ENCODE results near the gene GPR50. TPM values are rescaled to one million over a fixed set of nuclear protein-coding genes. Genes with fewer than 3 reads are reported as not detected.
A peak's percentile ranks its signal among the peaks of the same experiment; 100 is the strongest.

GPR50 gene
- total RNA-seq, 5 donors from 2014 or later (not counting 1 experiment from before 2014, with no cell fraction given): not detected

DNA sequence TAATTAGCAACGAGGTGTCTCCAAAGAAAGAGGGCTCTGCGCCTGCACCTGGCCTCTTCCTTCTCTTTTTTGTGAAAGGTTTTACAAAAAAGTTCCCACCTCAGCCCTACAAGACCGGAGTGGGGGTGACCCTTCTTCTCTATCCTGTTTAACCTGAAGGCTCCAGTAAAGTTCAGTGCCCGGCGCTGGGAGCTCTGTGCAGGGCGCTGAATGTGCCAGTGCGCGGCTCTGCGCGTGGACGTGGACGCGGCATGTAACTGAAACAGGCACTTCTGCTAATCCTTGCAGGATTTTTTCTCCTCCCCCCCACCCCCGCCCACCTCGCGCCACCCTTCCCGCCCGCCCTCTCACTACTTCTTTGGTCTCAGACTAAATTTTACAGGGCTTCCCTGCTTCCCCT, 2.4 kb downstream of the GPR50 start:
- H3K27me3 Mint-ChIP-seq: peaks cover 58 to 63% of the 10 kb centered on the region in 2 donors
- peak overlapping the region in 1 of 3 donors; percentile 40 for H3K4me3 Mint-ChIP-seq
- H3K9me3 Mint-ChIP-seq: no peaks in the 10 kb centered on the region
- no peak for ATAC-seq (replicated peaks in 1 of 4)
- peaks cover 0 to 3% of the 10 kb centered on the region in 2 experiments for H3K4me1 ChIP-seq (ENCODE audit: control insufficient read depth in 1 of 2, extremely low read depth in 1 of 2, insufficient read depth in 2 of 2, low read length in 2 of 2)
- DNase-seq: no peak
- H3K4me3 ChIP-seq (ENCODE audit: control insufficient read depth in 1 of 2, extremely low read depth in 1 of 2, low read length in 1 of 2): no peak overlapping the region
- H3K36me3 ChIP-seq (ENCODE audit: control insufficient read depth in 2 of 2, extremely low read depth in 1 of 2, insufficient read depth in 1 of 2, low read length in 1 of 2): no peaks in the 10 kb centered on the region
- peaks cover 3 to 61% of the 10 kb centered on the region in 2 experiments for H3K27me3 ChIP-seq (replicated peaks in 1 of 2; ENCODE audit: control insufficient read depth in 2 of 2, extremely low read depth in 1 of 2, insufficient read depth in 2 of 2, low read length in 1 of 2)
- POLR2A ChIA-PET: no interaction called here
- WGBS (ENCODE audit: insufficient coverage): no CpG with 5 or more reads among the region's 18 CpGs
- H3K27ac ChIP-seq (ENCODE audit: low read length): no peak overlapping the region
- no peaks in the 10 kb centered on the region for H3K9me3 ChIP-seq
- no peak overlapping the region for H3K27ac Mint-ChIP-seq
- CTCF ChIA-PET: no interaction called here
- H3K36me3 Mint-ChIP-seq: no peaks in the 10 kb centered on the region
- H3K4me1 Mint-ChIP-seq: peaks cover 9 to 16% (median 15%) of the 10 kb centered on the region in 3 donors

GRCh38 chrX:151180400-151180799, 4.0 kb downstream of the GPR50 start:
- Mint-ChIP-seq H3K4me1 (peaks cover 11 to 18% (median 15%) of the 10 kb centered on the region in 3 donors), H3K27ac (peak overlapping the region in 1 of 2 donors; percentile 27), H3K9me3 (no peaks in the 10 kb centered on the region), H3K27me3 (peaks cover 59% of the 10 kb centered on the region in 2 donors), H3K36me3 (no peaks in the 10 kb centered on the region), H3K4me3 (no peak overlapping the region)
- ATAC-seq (replicated peaks in 1 of 4) (no peak), DNase-seq (no peak)
- no peak overlapping the region for H3K27ac ChIP-seq (ENCODE audit: low read length)
- no peak overlapping the region for H3K4me3 ChIP-seq (ENCODE audit: control insufficient read depth in 1 of 2, extremely low read depth in 1 of 2, low read length in 1 of 2)
- 94% methylated on average over 14 of the region's 18 CpGs for WGBS (ENCODE audit: insufficient coverage)
- H3K9me3 ChIP-seq: no peaks in the 10 kb centered on the region
- ChIA-PET POLR2A (no interaction called here), CTCF (no interaction called here)
- H3K4me1 ChIP-seq (ENCODE audit: control insufficient read depth in 1 of 2, extremely low read depth in 1 of 2, insufficient read depth in 2 of 2, low read length in 2 of 2): peaks cover 0 to 3% of the 10 kb centered on the region in 2 experiments
- no peaks in the 10 kb centered on the region for H3K36me3 ChIP-seq (ENCODE audit: control insufficient read depth in 2 of 2, extremely low read depth in 1 of 2, insufficient read depth in 1 of 2, low read length in 1 of 2)
- peaks cover 3 to 48% of the 10 kb centered on the region in 2 experiments for H3K27me3 ChIP-seq (replicated peaks in 1 of 2; ENCODE audit: control insufficient read depth in 2 of 2, extremely low read depth in 1 of 2, insufficient read depth in 2 of 2, low read length in 1 of 2)

GRCh38 chrX:151181088-151181487, 4.7 kb downstream of the GPR50 start:
- CTCF ChIA-PET: no interaction called here
- no peak overlapping the region for H3K27ac Mint-ChIP-seq
- WGBS (ENCODE audit: insufficient coverage): 40% methylated on average over 1 of the region's 7 CpGs
- no peak for ATAC-seq (replicated peaks in 1 of 4)
- H3K9me3 Mint-ChIP-seq: no peaks in the 10 kb centered on the region
- peaks cover 60 to 61% of the 10 kb centered on the region in 2 donors for H3K27me3 Mint-ChIP-seq
- H3K36me3 Mint-ChIP-seq: no peaks in the 10 kb centered on the region
- POLR2A ChIA-PET: no interaction called here
- no peak overlapping the region for H3K27ac ChIP-seq (ENCODE audit: low read length)
- H3K4me3 ChIP-seq (ENCODE audit: control insufficient read depth in 1 of 2, extremely low read depth in 1 of 2, low read length in 1 of 2): no peak overlapping the region
- peaks cover 3 to 42% of the 10 kb centered on the region in 2 experiments for H3K27me3 ChIP-seq (replicated peaks in 1 of 2; ENCODE audit: control insufficient read depth in 2 of 2, extremely low read depth in 1 of 2, insufficient read depth in 2 of 2, low read length in 1 of 2)
- DNase-seq: no peak
- H3K4me1 Mint-ChIP-seq: peaks cover 11 to 18% (median 15%) of the 10 kb centered on the region in 3 donors
- H3K36me3 ChIP-seq (ENCODE audit: control insufficient read depth in 2 of 2, extremely low read depth in 1 of 2, insufficient read depth in 1 of 2, low read length in 1 of 2): no peaks in the 10 kb centered on the region
- peaks cover 0 to 3% of the 10 kb centered on the region in 2 experiments for H3K4me1 ChIP-seq (ENCODE audit: control insufficient read depth in 1 of 2, extremely low read depth in 1 of 2, insufficient read depth in 2 of 2, low read length in 2 of 2)
- H3K4me3 Mint-ChIP-seq: no peak overlapping the region
- H3K9me3 ChIP-seq: no peaks in the 10 kb centered on the region

DNA sequence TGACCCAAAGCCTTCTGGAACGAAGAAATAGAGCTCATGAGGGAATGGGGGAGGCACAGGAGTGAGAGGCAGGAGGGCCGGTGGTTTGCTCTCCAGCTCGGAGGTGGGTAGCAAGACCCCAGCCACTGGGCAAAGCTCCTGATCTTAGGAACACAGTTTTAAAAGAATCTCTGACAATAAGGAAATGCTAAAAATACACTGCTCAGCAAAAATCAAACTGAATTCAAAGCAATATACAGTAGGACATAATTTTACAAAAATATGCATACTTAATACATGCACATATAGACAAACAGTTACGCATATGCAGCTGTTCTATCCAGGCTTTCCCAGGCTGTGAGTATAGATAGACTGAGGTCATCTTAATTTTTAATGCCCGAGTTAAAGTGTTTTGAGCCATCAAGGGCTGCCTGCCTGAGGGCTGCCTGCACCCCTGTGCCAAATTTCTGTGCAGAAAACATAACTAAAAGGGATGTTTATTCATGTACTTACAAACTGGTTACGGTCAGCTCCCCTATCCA, 6.9 kb downstream of the GPR50 start:
- no peak overlapping the region for H3K27ac Mint-ChIP-seq
- peaks cover 6 to 12% (median 12%) of the 10 kb centered on the region in 3 donors for H3K4me1 Mint-ChIP-seq
- POLR2A ChIA-PET: no interaction called here
- CTCF ChIA-PET: no interaction called here
- no peaks in the 10 kb centered on the region for H3K9me3 Mint-ChIP-seq
- no peak overlapping the region for H3K27ac ChIP-seq (ENCODE audit: low read length)
- peaks cover 56 to 58% of the 10 kb centered on the region in 2 donors for H3K27me3 Mint-ChIP-seq
- H3K4me1 ChIP-seq (ENCODE audit: control insufficient read depth in 1 of 2, extremely low read depth in 1 of 2, insufficient read depth in 2 of 2, low read length in 2 of 2): peaks cover 0 to under 1% of the 10 kb centered on the region in 2 experiments
- peaks cover 3 to 30% of the 10 kb centered on the region in 2 experiments for H3K27me3 ChIP-seq (replicated peaks in 1 of 2; ENCODE audit: control insufficient read depth in 2 of 2, extremely low read depth in 1 of 2, insufficient read depth in 2 of 2, low read length in 1 of 2)
- no peak overlapping the region for H3K4me3 ChIP-seq (ENCODE audit: control insufficient read depth in 1 of 2, extremely low read depth in 1 of 2, low read length in 1 of 2)
- H3K4me3 Mint-ChIP-seq: no peak overlapping the region
- no peaks in the 10 kb centered on the region for H3K36me3 ChIP-seq (ENCODE audit: control insufficient read depth in 2 of 2, extremely low read depth in 1 of 2, insufficient read depth in 1 of 2, low read length in 1 of 2)
- H3K36me3 Mint-ChIP-seq: no peaks in the 10 kb centered on the region
- no peak for DNase-seq
- no CpG with 5 or more reads among the region's 6 CpGs for WGBS (ENCODE audit: insufficient coverage)
- no peaks in the 10 kb centered on the region for H3K9me3 ChIP-seq
- no peak for ATAC-seq (replicated peaks in 1 of 4)

DNA sequence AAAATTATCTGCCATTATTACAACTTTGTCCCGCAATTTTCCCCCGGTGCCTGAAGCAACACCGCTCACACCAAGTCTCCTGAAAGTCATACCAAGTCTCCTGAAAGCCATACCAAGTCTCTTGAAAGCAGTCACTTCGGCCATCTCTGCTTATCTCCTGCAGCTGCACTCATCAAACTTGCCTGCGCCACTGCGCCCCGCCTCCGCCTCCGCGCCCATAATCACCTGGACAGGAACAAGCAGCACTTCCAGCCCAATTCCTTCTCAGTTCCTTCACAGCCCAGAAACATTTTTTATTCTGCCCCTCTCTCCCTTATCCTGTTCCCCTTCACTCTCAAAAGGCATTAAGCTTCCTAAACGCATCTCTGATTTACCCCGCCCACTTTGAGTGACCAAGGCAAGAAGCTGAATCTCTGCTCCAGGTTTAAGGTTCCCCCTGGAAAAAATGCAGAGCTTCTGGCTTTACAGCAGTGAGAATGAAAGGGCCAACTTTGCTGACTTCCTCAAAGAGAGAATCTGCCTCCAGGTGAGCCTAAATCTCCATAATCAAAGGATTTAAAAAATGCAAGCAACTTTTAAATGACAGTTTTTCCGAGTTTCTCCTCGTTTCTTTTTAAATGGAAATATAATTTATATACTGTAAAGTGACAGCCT, 7.7 kb downstream of the GPR50 start:
- ATAC-seq (replicated peaks in 1 of 4) (no peak), DNase-seq (no peak)
- Mint-ChIP-seq H3K27ac (no peak overlapping the region), H3K4me3 (no peak overlapping the region), H3K27me3 (peaks cover 52 to 56% of the 10 kb centered on the region in 2 donors), H3K36me3 (no peaks in the 10 kb centered on the region), H3K9me3 (no peaks in the 10 kb centered on the region), H3K4me1 (peaks cover 3 to 9% (median 7%) of the 10 kb centered on the region in 3 donors)
- ChIA-PET CTCF (no interaction called here), POLR2A (no interaction called here)
- WGBS (ENCODE audit: insufficient coverage): 20% methylated on average over 2 of the region's 14 CpGs
- Histone ChIP-seq H3K9me3 (no peaks in the 10 kb centered on the region), H3K4me1 (ENCODE audit: control insufficient read depth in 1 of 2, extremely low read depth in 1 of 2, insufficient read depth in 2 of 2, low read length in 2 of 2) (no peaks in the 10 kb centered on the region), H3K27me3 (replicated peaks in 1 of 2; ENCODE audit: control insufficient read depth in 2 of 2, extremely low read depth in 1 of 2, insufficient read depth in 2 of 2, low read length in 1 of 2) (peaks cover 2 to 26% of the 10 kb centered on the region in 2 experiments), H3K36me3 (ENCODE audit: control insufficient read depth in 2 of 2, extremely low read depth in 1 of 2, insufficient read depth in 1 of 2, low read length in 1 of 2) (no peaks in the 10 kb centered on the region), H3K27ac (ENCODE audit: low read length) (no peak overlapping the region), H3K4me3 (ENCODE audit: control insufficient read depth in 1 of 2, extremely low read depth in 1 of 2, low read length in 1 of 2) (no peak overlapping the region)

GRCh38 chrX:151184705-151185104, 8.3 kb downstream of the GPR50 start:
- Histone ChIP-seq H3K27ac (ENCODE audit: low read length) (no peak overlapping the region), H3K4me1 (ENCODE audit: control insufficient read depth in 1 of 2, extremely low read depth in 1 of 2, insufficient read depth in 2 of 2, low read length in 2 of 2) (no peaks in the 10 kb centered on the region), H3K36me3 (ENCODE audit: control insufficient read depth in 2 of 2, extremely low read depth in 1 of 2, insufficient read depth in 1 of 2, low read length in 1 of 2) (no peaks in the 10 kb centered on the region), H3K9me3 (no peaks in the 10 kb centered on the region), H3K27me3 (replicated peaks in 1 of 2; ENCODE audit: control insufficient read depth in 2 of 2, extremely low read depth in 1 of 2, insufficient read depth in 2 of 2, low read length in 1 of 2) (peaks cover 2 to 24% of the 10 kb centered on the region in 2 experiments), H3K4me3 (ENCODE audit: control insufficient read depth in 1 of 2, extremely low read depth in 1 of 2, low read length in 1 of 2) (no peak overlapping the region)
- no peaks in the 10 kb centered on the region for H3K36me3 Mint-ChIP-seq
- CTCF ChIA-PET: no interaction called here
- POLR2A ChIA-PET: no interaction called here
- WGBS (ENCODE audit: insufficient coverage): no CpG with 5 or more reads among the region's 2 CpGs
- peaks cover 51 to 54% of the 10 kb centered on the region in 2 donors for H3K27me3 Mint-ChIP-seq
- peaks cover 2 to 6% (median 3%) of the 10 kb centered on the region in 3 donors for H3K4me1 Mint-ChIP-seq
- ATAC-seq (replicated peaks in 1 of 4) (no peak), DNase-seq (no peak)
- no peak overlapping the region for H3K4me3 Mint-ChIP-seq
- no peak overlapping the region for H3K27ac Mint-ChIP-seq
- H3K9me3 Mint-ChIP-seq: no peaks in the 10 kb centered on the region

All from T-cell (primary cell).